ENCODE measurements around the gene ALB.

- TF ChIP-seq CTCF (IDR thresholded peaks at IDR 0.05) (no peak), POLR2A (IDR thresholded peaks at IDR 0.05) (no peak)
These were observed 3.2 kb downstream of the ALB start for GRCh38 chr4:73407227-73407673.

All from thyroid gland (tissue), 4 donors.